Esophagus (tissue), 2 donors: ENCODE measurements around the gene FRMD5. TPM values are rescaled to one million over a fixed set of nuclear protein-coding genes. Genes with fewer than 3 reads are reported as not detected.

Source experiments
- H3K27ac ChIP-seq, 2 donors: one replicate each; pipeline ENCODE4 v1.5.1; 2013; ENCODE audit warnings: low read depth in 2 of 2, mild to moderate bottlenecking in 2 of 2, inconsistent platforms in 1 of 2, low read length in 1 of 2, moderate library complexity in 1 of 2
- H3K27me3 ChIP-seq, 2 donors: one replicate each; pipeline ENCODE4 v1.6.1; 2013; ENCODE audit warnings: low read length in 2 of 2, control low read depth in 1 of 2, mild to moderate bottlenecking in 1 of 2; ENCODE audit not compliant: insufficient read depth in 2 of 2, control insufficient read depth in 1 of 2
- H3K36me3 ChIP-seq, 2 donors: one replicate each; pipeline ENCODE4 v1.6.1; 2013; ENCODE audit warnings: low read length in 1 of 2; ENCODE audit not compliant: control insufficient read depth in 2 of 2, insufficient read depth in 2 of 2
- H3K4me1 ChIP-seq, 2 donors: one replicate each; pipeline ENCODE4 v1.6.1; 2013; ENCODE audit warnings: low read length in 1 of 2; ENCODE audit not compliant: control insufficient read depth in 2 of 2, insufficient read depth in 2 of 2
- H3K4me3 ChIP-seq, 2 donors: one replicate each; pipeline ENCODE4 v1.5.1; 2013; ENCODE audit warnings: low read length in 2 of 2, mild to moderate bottlenecking in 2 of 2, low read depth in 1 of 2, moderate library complexity in 1 of 2
- H3K9me3 ChIP-seq, 2 donors: one replicate each; pipeline ENCODE4 v1.6.1; 2013; ENCODE audit warnings: mild to moderate bottlenecking in 2 of 2, low read depth in 1 of 2, low read length in 1 of 2, moderate library complexity in 1 of 2; ENCODE audit not compliant: control insufficient read depth in 2 of 2, insufficient read depth in 1 of 2
- WGBS, 2 donors: extraction: QIAGEN DNeasy Blood & Tissue Kit; methylation state at CpG; one replicate each; pipeline ENCODE4 v1.1.7; 2013; 5-methylcytosine and 5-hydroxymethylcytosine counted together
- polyA plus RNA-seq, 2 donors: library from polyadenylated mRNA; stranded (reverse); fragments of 200-250 nt; gene quantifications; one replicate each; pipeline ENCODE4 v1.2.3, GENCODE V29; 2013
- donor health status: healthy with polysubstance abuse.
- donor health status: Bipolar disorder and iron deficiency.

Gene FRMD5
- polyA plus RNA-seq, 2 donors = 0.04 to 0.09 TPM

DNA sequence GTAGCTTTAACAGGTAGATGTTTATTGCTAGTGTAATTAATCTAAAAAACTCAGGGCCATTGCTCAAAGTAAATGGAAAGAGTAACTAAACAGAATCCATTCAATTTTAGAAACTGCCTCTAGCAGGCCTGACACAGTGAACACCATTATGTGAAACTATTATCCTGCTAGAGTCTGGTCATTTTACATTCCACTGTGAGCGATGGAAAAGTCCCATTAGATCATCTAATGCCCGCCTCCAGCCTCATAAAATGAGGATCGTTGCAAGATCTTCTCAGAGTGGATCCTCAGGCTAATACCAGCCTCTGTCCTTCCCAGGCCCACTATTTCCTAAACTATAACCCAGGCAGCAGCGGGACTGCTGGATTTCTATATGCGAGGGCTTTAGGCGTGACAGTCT lies 260.6 kb downstream of the FRMD5 start:
- Histone ChIP-seq H3K9me3 (no peaks in the 10 kb centered on the region), H3K27ac (no peak overlapping the region), H3K4me1 (peaks cover 0 to 2% of the 10 kb centered on the region in 2 donors), H3K27me3 (peaks cover 0 to 2% of the 10 kb centered on the region in 2 donors), H3K4me3 (no peak overlapping the region), H3K36me3 (no peaks in the 10 kb centered on the region)
- WGBS, 2 donors = 89% methylated on average over 6 of the region's 6 CpGs

DNA sequence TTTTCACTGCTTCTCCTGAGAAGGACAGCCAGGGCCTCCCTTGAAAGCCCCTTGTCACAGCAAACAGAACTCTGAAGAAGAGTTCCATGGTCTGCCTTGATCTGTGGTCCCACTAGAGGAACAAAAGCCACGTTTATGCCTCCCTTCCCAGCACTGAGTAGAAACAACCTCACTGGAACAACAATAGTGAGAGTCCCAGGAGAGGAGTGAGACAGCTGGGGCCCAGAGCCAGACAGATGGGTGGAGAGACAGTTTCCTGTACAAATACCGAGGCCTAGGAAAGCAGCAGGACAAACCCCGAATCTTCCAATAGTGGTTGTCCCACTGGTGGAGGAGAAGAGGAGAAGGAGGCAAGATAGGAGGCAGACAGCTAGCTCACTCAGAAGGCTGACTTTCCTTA lies 262.2 kb downstream of the FRMD5 start:
- H3K4me3 ChIP-seq = no peak overlapping the region
- no peaks in the 10 kb centered on the region for H3K36me3 ChIP-seq
- H3K9me3 ChIP-seq = no peaks in the 10 kb centered on the region
- no peak overlapping the region for H3K27ac ChIP-seq
- H3K27me3 ChIP-seq = peaks cover 0 to 2% of the 10 kb centered on the region in 2 donors
- WGBS, 2 donors = 58 to 61% methylated on average over 3 of the region's 3 CpGs
- H3K4me1 ChIP-seq = peaks cover 0 to 2% of the 10 kb centered on the region in 2 donors

DNA sequence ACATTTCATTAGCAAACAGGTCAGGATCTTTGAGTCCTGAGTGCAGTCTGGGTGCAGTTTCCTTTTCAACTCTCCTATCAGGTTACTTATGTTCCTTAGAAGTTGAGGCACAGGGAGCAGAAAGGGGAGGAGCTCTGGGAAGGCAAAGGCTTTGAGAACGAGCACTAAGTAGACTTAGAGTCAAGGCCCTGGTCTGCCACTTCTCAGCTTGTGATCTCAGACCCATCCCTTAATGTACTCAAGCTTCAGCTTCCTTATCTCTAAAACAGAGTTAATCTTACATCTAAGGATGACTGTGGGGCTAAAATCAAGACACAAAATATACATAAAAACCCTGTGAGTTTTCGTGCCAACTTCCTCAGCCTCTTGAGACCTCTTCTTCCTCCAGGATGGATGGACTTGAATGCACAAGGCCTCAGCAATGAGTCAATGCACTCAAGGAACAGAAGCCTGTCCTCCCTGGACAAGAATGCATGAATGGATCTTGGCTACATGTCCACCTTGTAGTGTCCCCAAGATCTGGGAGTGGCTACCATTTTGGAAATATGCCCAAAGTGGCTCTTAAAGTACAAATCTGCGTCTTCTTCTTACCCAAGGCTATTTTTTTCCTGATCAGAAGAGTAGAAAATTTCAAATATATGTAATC lies 263.2 kb downstream of the FRMD5 start:
- no peak overlapping the region for H3K4me3 ChIP-seq
- H3K4me1 ChIP-seq = peaks cover 0 to 2% of the 10 kb centered on the region in 2 donors
- H3K27ac ChIP-seq = no peak overlapping the region
- no peaks in the 10 kb centered on the region for H3K36me3 ChIP-seq
- H3K9me3 ChIP-seq = no peaks in the 10 kb centered on the region
- H3K27me3 ChIP-seq = peaks cover 0 to 2% of the 10 kb centered on the region in 2 donors
- 80 to 87% methylated on average over 3 of the region's 3 CpGs for WGBS, 2 donors

DNA sequence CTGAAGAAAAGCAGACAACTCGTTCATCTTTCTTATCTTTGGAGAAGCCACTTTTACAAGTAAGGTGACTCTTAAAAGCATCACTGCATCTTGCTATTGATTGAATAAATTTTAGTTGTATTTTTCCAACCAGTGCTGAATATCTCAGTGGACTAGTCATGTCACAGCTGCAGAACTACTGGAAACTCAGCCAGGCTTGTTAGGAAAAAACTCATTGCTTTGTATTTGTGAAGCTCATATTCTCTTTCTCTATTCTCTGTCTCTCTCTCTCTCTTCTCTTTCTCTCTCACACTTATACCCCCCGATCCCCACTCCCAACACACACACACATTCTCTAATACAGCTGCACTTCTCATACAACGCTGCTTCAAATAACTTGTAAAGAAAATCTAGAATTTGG lies 264.0 kb downstream of the FRMD5 start:
- H3K36me3 ChIP-seq = no peaks in the 10 kb centered on the region
- H3K4me1 ChIP-seq = peaks cover 0 to 2% of the 10 kb centered on the region in 2 donors
- WGBS, 2 donors = 82 to 84% methylated on average over 3 of the region's 3 CpGs
- no peak overlapping the region for H3K27ac ChIP-seq
- no peak overlapping the region for H3K4me3 ChIP-seq
- no peaks in the 10 kb centered on the region for H3K9me3 ChIP-seq
- H3K27me3 ChIP-seq = peaks cover 0 to 2% of the 10 kb centered on the region in 2 donors

DNA sequence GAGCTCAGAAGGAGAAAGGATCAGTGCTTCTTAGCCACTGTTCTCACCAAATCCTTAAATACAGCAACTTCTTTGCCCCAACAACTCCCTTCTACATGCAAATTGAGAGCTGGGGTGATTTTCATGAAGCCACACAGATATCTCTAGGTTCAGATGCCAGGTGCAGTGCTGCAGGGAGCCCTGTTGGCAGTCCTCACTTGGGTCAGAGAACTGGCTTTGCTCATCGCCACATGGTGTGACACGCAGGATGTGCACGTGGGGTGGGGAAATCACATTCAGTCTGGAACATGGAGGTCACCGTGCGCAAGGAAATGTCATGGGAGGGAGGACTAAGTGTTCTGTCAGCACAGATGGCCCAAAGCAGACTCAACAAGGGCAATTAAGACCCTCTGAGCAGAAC lies 264.5 kb downstream of the FRMD5 start:
- 89 to 91% methylated on average over 5 of the region's 5 CpGs for WGBS, 2 donors
- Histone ChIP-seq H3K4me3 (no peak overlapping the region), H3K4me1 (peaks cover 0 to 2% of the 10 kb centered on the region in 2 donors), H3K27me3 (peaks cover 0 to 2% of the 10 kb centered on the region in 2 donors), H3K36me3 (no peaks in the 10 kb centered on the region), H3K9me3 (no peaks in the 10 kb centered on the region), H3K27ac (no peak overlapping the region)

DNA sequence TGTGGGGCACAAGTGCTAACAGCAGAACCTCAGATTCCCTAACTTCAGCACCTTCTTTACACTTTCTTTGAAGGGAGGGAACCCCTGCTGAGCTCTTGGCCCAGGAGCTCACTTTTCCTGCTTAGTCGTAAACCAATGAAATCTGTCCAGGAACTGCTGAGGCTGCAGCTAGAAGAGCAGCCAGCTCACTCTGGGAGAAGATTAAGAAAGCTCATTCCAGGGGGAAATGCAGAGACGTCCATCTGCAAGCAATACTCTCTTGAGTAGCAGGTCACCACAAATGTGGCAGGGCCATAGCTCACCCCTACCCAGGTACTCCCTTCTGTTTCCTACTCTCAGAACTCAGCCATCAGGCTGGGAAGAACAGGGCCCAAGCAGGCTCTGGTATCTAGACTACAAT lies 265.0 kb downstream of the FRMD5 start:
- Histone ChIP-seq H3K4me3 (no peak overlapping the region), H3K27me3 (peaks cover 0 to 2% of the 10 kb centered on the region in 2 donors), H3K9me3 (no peaks in the 10 kb centered on the region), H3K4me1 (peaks cover 0 to 2% of the 10 kb centered on the region in 2 donors), H3K27ac (no peak overlapping the region), H3K36me3 (no peaks in the 10 kb centered on the region)
- 33 to 50% methylated on average over 2 of the region's 2 CpGs for WGBS, 2 donors

DNA sequence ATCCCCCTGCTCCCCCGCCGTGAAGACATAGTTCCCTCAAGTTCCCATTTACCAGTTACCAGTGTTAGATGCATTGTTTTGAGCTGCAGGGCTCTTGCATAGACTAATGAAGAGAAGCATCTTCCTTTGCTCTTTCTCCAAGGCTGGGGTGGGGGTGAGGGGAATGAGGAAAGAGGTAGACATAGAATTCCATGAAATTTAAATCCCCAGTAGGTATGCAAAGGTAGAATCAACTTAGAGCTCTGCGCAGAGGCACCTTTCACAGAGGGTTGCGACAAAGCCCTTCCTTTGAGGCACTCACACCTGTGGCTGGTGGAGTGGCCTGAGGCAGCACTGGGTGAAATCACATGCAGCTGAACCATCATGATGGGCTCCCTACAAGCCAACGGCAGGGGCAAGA lies 266.9 kb downstream of the FRMD5 start:
- H3K4me1 ChIP-seq = peaks cover 0 to 2% of the 10 kb centered on the region in 2 donors
- no peaks in the 10 kb centered on the region for H3K36me3 ChIP-seq
- 82 to 86% methylated on average over 5 of the region's 5 CpGs for WGBS, 2 donors
- H3K9me3 ChIP-seq = no peaks in the 10 kb centered on the region
- H3K27ac ChIP-seq = no peak overlapping the region
- H3K27me3 ChIP-seq = no peaks in the 10 kb centered on the region
- no peak overlapping the region for H3K4me3 ChIP-seq

DNA sequence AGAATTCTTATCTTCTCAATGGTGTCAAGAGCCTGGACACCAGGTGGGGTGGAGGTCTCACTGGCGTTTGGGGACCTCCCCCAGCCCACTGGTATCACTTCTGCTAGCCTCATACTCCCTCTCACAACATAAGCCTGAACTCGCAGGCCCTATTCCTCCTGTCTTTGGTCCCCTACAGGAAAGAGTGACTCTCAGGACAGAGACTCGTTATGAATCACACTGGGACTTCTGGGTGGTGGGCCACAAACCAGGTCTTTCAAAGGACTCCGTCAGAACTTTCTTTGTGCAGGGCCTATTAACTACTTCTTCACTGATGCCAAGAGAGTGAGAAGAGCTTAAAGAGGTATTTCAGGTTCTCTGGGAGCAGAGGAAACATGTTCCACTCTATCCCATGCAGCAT lies 267.9 kb downstream of the FRMD5 start:
- Histone ChIP-seq H3K9me3 (no peaks in the 10 kb centered on the region), H3K27ac (no peak overlapping the region), H3K4me1 (peaks cover 0 to 2% of the 10 kb centered on the region in 2 donors), H3K36me3 (no peaks in the 10 kb centered on the region), H3K4me3 (no peak overlapping the region), H3K27me3 (no peaks in the 10 kb centered on the region)
- 65 to 73% methylated on average over 4 of the region's 4 CpGs for WGBS, 2 donors

- WGBS, 2 donors = 97% methylated on average over 4 of the region's 4 CpGs
Measured at GRCh38 chr15:43923553-43923952, 271.5 kb downstream of the FRMD5 start.

GRCh38 chr15:43922021-43922420 lies 273.1 kb downstream of the FRMD5 start:
- Histone ChIP-seq H3K9me3 (no peaks in the 10 kb centered on the region), H3K4me1 (peaks cover 0 to 2% of the 10 kb centered on the region in 2 donors), H3K27ac (no peak overlapping the region), H3K27me3 (no peaks in the 10 kb centered on the region), H3K4me3 (no peak overlapping the region), H3K36me3 (no peaks in the 10 kb centered on the region)
- WGBS, 2 donors = 59 to 67% methylated on average over 4 of the region's 4 CpGs

More at GRCh38 chr15:43923553-43923952, 271.5 kb downstream of the FRMD5 start:
- peaks cover 0 to 2% of the 10 kb centered on the region in 2 donors for H3K4me1 ChIP-seq
- no peaks in the 10 kb centered on the region for H3K36me3 ChIP-seq
- no peak overlapping the region for H3K4me3 ChIP-seq
- H3K9me3 ChIP-seq = no peaks in the 10 kb centered on the region
- H3K27ac ChIP-seq = no peak overlapping the region
- H3K27me3 ChIP-seq = no peaks in the 10 kb centered on the region
